GM23248 (cell line): ENCODE data around the gene UCN. TPM values are rescaled to one million over a fixed set of nuclear protein-coding genes. Genes with fewer than 3 reads are reported as not detected.

Experiments used
- DNase-seq: peaks from one replicate; pipeline ENCODE4 v3.0.0-alpha.2; 2015
- H2AFZ ChIP-seq: fragments of 200-600 bp; sonication (generic); 2 replicates; pipeline ENCODE4 v1.6.1; 2016; ENCODE audit warnings: antibody characterized with exemption
- H3F3A ChIP-seq: fragments of 200-600 bp; sonication (generic); 2 replicates; pipeline ENCODE4 v1.6.1; 2016; ENCODE audit warnings: mild to moderate bottlenecking, antibody characterized with exemption, mixed run types; ENCODE audit not compliant: insufficient read depth
- H3K27ac ChIP-seq: fragments of 200-600 bp; sonication (generic); 2 replicates; pipeline ENCODE4 v1.5.1; 2016; ENCODE audit warnings: mild to moderate bottlenecking
- H3K27me3 ChIP-seq: fragments of 200-600 bp; sonication (generic); replicated peaks from 2 replicates; pipeline ENCODE4 v1.6.1; 2016; ENCODE audit warnings: mild to moderate bottlenecking; ENCODE audit not compliant: insufficient read depth
- H3K36me3 ChIP-seq: fragments of 200-600 bp; sonication (generic); 2 replicates; pipeline ENCODE4 v1.6.1; 2016; ENCODE audit warnings: low read depth, mild to moderate bottlenecking
- H3K4me1 ChIP-seq: fragments of 200-600 bp; sonication (generic); 2 replicates; pipeline ENCODE4 v1.6.1; 2016; ENCODE audit warnings: mild to moderate bottlenecking; ENCODE audit not compliant: insufficient read depth
- H3K4me2 ChIP-seq: fragments of 200-600 bp; sonication (generic); one replicate; pipeline ENCODE4 v1.6.1; 2016; ENCODE audit warnings: mild to moderate bottlenecking; ENCODE audit not compliant: unreplicated experiment
- H3K4me3 ChIP-seq: fragments of 200-600 bp; sonication (generic); 2 replicates; pipeline ENCODE4 v1.5.1; 2016; ENCODE audit warnings: mild to moderate bottlenecking
- H3K79me2 ChIP-seq: fragments of 200-600 bp; sonication (generic); 2 replicates; pipeline ENCODE4 v1.6.1; 2016; ENCODE audit warnings: mild to moderate bottlenecking; ENCODE audit not compliant: insufficient read depth
- H3K9ac ChIP-seq: fragments of 200-600 bp; sonication (generic); 2 replicates; pipeline ENCODE4 v1.6.1; 2016; ENCODE audit warnings: mild to moderate bottlenecking
- H3K9me2 ChIP-seq: fragments of 200-600 bp; sonication (generic); 2 replicates; pipeline ENCODE4 v1.6.1; 2016; ENCODE audit warnings: mixed run types, mild to moderate bottlenecking, moderate library complexity; ENCODE audit not compliant: insufficient read depth
- H3K9me3 ChIP-seq: fragments of 200-600 bp; sonication (generic); one replicate; pipeline ENCODE4 v1.6.1; 2017; ENCODE audit warnings: low read depth
- H4K20me1 ChIP-seq: fragments of 200-600 bp; sonication (generic); 2 replicates; pipeline ENCODE4 v1.6.0; 2016; ENCODE audit not compliant: insufficient read depth
- EZH2 ChIP-seq: fragments of 200-600 bp; sonication (generic); IDR thresholded peaks from 2 replicates; pipeline ENCODE4 v1.6.1; 2018; ENCODE audit warnings: antibody characterized with exemption, mild to moderate bottlenecking; ENCODE audit not compliant: insufficient read depth, poor library complexity, severe bottlenecking
- EZH2phosphoT487 ChIP-seq: fragments of 200-600 bp; sonication (generic); IDR thresholded peaks from 2 replicates; pipeline ENCODE4 v1.6.1; 2018; ENCODE audit warnings: antibody characterized with exemption, moderate library complexity, mild to moderate bottlenecking, low read depth; ENCODE audit not compliant: insufficient read depth
- WGBS, 2 experiments: methylation state at CpG; one replicate each; pipeline ENCODE4 v1.1.6; 2015 to 2017; ENCODE audit warnings: low lambda C conversion rate in 2 of 2, low coverage in 1 of 2; ENCODE audit errors: missing lambda C conversion rate in 2 of 2; 5-methylcytosine and 5-hydroxymethylcytosine counted together
- in situ Hi-C: fragments of 300-500 bp; cut with MboI; formaldehyde crosslinking; loops from 2 replicates; pipeline ENCODE4 v1.15.0; 2020
- polyA plus RNA-seq: library from polyadenylated mRNA; unstranded; fragments of >200 nt; fragmentation: Nextera tagmentation; extraction: Ambion mirVana; gene quantifications from 2 replicates; pipeline ENCODE4 v1.2.1, GENCODE V29; 2016
- total RNA-seq: library from RNA; depleted of rRNA; stranded (reverse); fragments of >200 nt; shearing (Covaris generic); gene quantifications from 2 replicates; pipeline ENCODE4 v1.2.3, GENCODE V29; 2014

The UCN gene
- total and polyA plus RNA-seq, 2 experiments from 2014 or later = 1.6 TPM; not detected in 1

GRCh38 chr2:27347641-27348040 is 39.4 kb upstream of the UCN start:
- Histone ChIP-seq H3K9me2 (no peaks in the 10 kb centered on the region), H3K27me3 (no peaks in the 10 kb centered on the region), H3K4me2 (no peak overlapping the region), H3K9me3 (no peaks in the 10 kb centered on the region), H4K20me1 (no peaks in the 10 kb centered on the region), H3K4me1 (no peaks in the 10 kb centered on the region; the same call in none of the 2 replicates), H3K4me3 (no peak overlapping the region), H3F3A (no peaks in the 10 kb centered on the region), H3K9ac (no peak overlapping the region), H2AFZ (no peak overlapping the region), H3K79me2 (peaks cover 100% of the 10 kb centered on the region), H3K27ac (peak overlapping the region; percentile 26; the same call in 1 of the 2 replicates), H3K36me3 (no peaks in the 10 kb centered on the region)
- 96 to 100% methylated on average over 2 of the region's 2 CpGs for WGBS, 2 experiments
- DNase-seq = peak; percentile 38
- in situ Hi-C loops = no loop called here
- no peak for TF ChIP-seq EZH2phosphoT487
- no peak for TF ChIP-seq EZH2

- Histone ChIP-seq H3K9me2 (no peaks in the 10 kb centered on the region), H3K79me2 (no peaks in the 10 kb centered on the region), H2AFZ (no peak overlapping the region), H3F3A (no peaks in the 10 kb centered on the region), H3K9me3 (no peaks in the 10 kb centered on the region), H3K9ac (no peak overlapping the region), H3K4me2 (no peak overlapping the region), H3K36me3 (peaks cover 38% of the 10 kb centered on the region), H3K27me3 (no peaks in the 10 kb centered on the region), H3K4me3 (no peak overlapping the region), H4K20me1 (no peaks in the 10 kb centered on the region), H3K4me1 (no peaks in the 10 kb centered on the region), H3K27ac (no peak overlapping the region)
- in situ Hi-C loops = no loop called here
- DNase-seq = no peak
- 85 to 91% methylated on average over 7 of the region's 7 CpGs for WGBS, 2 experiments
- TF ChIP-seq EZH2 = no peak
These were observed 27.9 kb upstream of the UCN start for GRCh38 chr2:27336173-27336572.

GRCh38 chr2:27335311-27335710 is 27.1 kb upstream of the UCN start:
- TF ChIP-seq EZH2phosphoT487 = no peak
- no peak for TF ChIP-seq EZH2
- Histone ChIP-seq H3K36me3 (peaks cover 29% of the 10 kb centered on the region), H3K4me1 (no peaks in the 10 kb centered on the region), H4K20me1 (no peaks in the 10 kb centered on the region), H3F3A (no peaks in the 10 kb centered on the region), H3K9me2 (no peaks in the 10 kb centered on the region), H3K27me3 (no peaks in the 10 kb centered on the region), H3K4me3 (no peak overlapping the region), H3K9me3 (no peaks in the 10 kb centered on the region), H3K9ac (no peak overlapping the region), H3K4me2 (no peak overlapping the region), H3K27ac (no peak overlapping the region), H2AFZ (no peak overlapping the region), H3K79me2 (no peaks in the 10 kb centered on the region)
- in situ Hi-C loops = no loop called here
- no peak for DNase-seq
- WGBS, 2 experiments = 85 to 91% methylated on average over 3 of the region's 3 CpGs

GRCh38 chr2:27324720-27325119 is 16.5 kb upstream of the UCN start:
- H3K9ac ChIP-seq = no peak overlapping the region
- no peak overlapping the region for H3K4me3 ChIP-seq
- WGBS, 2 experiments = 95 to 98% methylated on average over 5 of the region's 5 CpGs
- H3K4me1 ChIP-seq = peaks cover 23% of the 10 kb centered on the region
- no peaks in the 10 kb centered on the region for H3K36me3 ChIP-seq
- in situ Hi-C loops = no loop called here
- H3K79me2 ChIP-seq = peaks cover 19% of the 10 kb centered on the region
- H3K9me2 ChIP-seq = no peaks in the 10 kb centered on the region
- DNase-seq = no peak
- TF ChIP-seq EZH2 = no peak
- TF ChIP-seq EZH2phosphoT487 = no peak
- H2AFZ ChIP-seq = no peak overlapping the region
- no peaks in the 10 kb centered on the region for H3K9me3 ChIP-seq
- 0 out of 2 replicates have a peak overlapping the region, but pooled peaks have one; percentile 96 for H3K27ac ChIP-seq
- H3K27me3 ChIP-seq = no peaks in the 10 kb centered on the region
- H4K20me1 ChIP-seq = no peaks in the 10 kb centered on the region
- no peak overlapping the region for H3K4me2 ChIP-seq
- peaks cover 30% of the 10 kb centered on the region for H3F3A ChIP-seq
